Sciatic nerve (tissue), 2 donors: Measurements from ENCODE around the gene LILRA6. TPM values are rescaled to one million over a fixed set of nuclear protein-coding genes. Genes with fewer than 3 reads are reported as not detected.
"Not testable (repeated sequence)": the region's sequence is repeated elsewhere in the genome, so short reads cannot be mapped to it uniquely, and the experiment has no call there.

Source experiments
- ATAC-seq: fragments of 200-7000 bp; cut with Tn5 transposase; one replicate; pipeline ENCODE4 v1.9.1; 2020; ENCODE audit warnings: mild to moderate bottlenecking, moderate library complexity
- DNase-seq: peaks from one replicate; pipeline ENCODE4 v3.0.0-alpha.2; 2020; ENCODE audit warnings: low spot score
- intact Hi-C: fragments of 100-400 bp; cut with DNase I; formaldehyde crosslinking; loops from one replicate; pipeline ENCODE4 v1.14.2; 2022
- total RNA-seq: library from RNA; stranded (reverse); fragmentation: NEBNext Ultra II Directional; extraction: Animal tissue kit (Norgen Biotek cat#: 25700); gene quantifications from one replicate; pipeline ENCODE4 v1.2.1, GENCODE V29; 2021
- donor health status: DM: no; HTN: no; CAD: no.
- donor health status: DM: no; HTN: no; CAD: no.

LILRA6 gene
- total RNA-seq, 1 donor from 2014 or later = 11.4 TPM

DNA sequence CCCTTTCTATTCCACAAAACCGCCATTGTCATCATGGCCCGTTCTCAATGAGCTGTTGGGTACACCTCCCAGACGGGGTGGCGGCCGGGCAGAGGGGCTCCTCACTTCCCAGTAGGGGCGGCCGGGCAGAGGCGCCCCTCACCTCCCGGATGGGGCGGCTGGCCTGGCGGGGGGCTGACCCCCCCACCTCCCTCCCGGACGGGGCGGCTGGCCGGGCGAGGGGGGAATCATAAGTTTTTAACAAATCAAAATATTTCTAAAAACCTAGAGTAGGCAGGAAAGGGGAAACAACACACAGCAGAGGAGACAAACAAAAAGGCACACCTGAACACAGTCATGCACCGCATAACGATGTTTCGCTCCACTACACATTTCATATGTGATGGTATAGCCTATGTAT is 27.9 kb downstream of the LILRA6 start:
- ATAC-seq, DNase-seq, intact Hi-C loops: not testable (repeated sequence)

DNA sequence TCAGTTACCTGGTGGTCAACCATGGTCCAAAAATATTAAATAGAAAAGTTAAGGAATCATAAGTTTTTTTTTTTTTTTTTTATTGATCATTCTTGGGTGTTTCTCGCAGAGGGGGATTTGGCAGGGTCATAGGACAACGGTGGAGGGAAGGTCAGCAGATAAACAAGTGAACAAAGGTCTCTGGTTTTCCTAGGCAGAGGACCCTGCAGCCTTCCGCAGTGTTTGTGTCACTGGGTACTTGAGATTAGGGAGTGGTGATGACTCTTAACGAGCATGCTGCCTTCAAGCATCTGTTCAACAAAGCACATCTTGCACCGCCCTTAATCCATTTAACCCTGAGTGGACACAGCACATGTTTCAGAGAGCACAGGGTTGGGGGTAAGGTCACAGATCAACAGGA is 28.4 kb downstream of the LILRA6 start:
- DNase-seq, ATAC-seq, intact Hi-C loops: not testable (repeated sequence)

GRCh38 chr19:54211235-54211634 is 31.4 kb downstream of the LILRA6 start:
- intact Hi-C loops = no loop called here
- ATAC-seq (no peak), DNase-seq (no peak)

- DNase-seq (peak; percentile 92), ATAC-seq (peak; percentile 87)
- intact Hi-C loops = no loop called here
These were observed 32.6 kb downstream of the LILRA6 start for GRCh38 chr19:54209811-54210494.

DNA sequence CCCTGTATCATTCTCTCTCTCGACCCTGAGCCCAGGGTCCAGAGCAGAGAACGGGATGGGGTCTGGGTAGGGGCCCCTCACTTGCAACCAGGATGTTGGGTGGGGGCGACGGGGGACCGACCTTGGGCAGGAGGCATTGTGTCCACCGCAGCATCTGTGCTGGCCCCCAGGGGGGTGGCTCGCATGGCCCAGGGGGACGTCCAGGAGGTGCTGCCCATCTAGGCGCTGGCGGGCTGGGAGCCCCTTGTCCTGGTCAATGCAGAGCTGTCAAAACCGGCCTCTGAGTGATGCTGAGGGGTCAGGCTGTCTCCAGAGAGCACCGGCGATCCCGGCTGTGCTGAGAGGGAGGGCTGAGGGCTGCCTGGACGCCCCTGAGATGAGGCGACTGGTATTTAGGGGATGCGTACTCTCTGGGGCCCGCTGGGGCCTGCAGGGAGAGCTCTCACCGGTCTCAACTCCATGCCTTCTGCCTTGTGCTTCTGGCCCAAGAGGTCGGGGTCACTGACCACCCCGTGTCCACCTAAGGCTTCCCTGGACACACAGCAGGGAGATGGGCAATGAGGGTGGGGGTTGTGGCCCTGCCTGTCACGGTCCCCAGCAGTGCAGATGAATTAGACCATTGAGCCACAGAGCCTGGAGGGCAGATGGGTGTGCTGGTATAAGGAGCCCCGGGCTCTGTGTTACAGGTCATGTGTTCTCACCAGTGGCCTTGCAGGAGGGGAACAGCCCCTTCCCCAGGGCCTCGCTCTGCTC is 33.4 kb downstream of the LILRA6 start:
- ATAC-seq = peak; percentile 5
- DNase-seq = no peak
- intact Hi-C loops = no loop called here

GRCh38 chr19:54208784-54209057 is 33.9 kb downstream of the LILRA6 start:
- ATAC-seq (no peak), DNase-seq (no peak)
- intact Hi-C loops = no loop called here

DNA sequence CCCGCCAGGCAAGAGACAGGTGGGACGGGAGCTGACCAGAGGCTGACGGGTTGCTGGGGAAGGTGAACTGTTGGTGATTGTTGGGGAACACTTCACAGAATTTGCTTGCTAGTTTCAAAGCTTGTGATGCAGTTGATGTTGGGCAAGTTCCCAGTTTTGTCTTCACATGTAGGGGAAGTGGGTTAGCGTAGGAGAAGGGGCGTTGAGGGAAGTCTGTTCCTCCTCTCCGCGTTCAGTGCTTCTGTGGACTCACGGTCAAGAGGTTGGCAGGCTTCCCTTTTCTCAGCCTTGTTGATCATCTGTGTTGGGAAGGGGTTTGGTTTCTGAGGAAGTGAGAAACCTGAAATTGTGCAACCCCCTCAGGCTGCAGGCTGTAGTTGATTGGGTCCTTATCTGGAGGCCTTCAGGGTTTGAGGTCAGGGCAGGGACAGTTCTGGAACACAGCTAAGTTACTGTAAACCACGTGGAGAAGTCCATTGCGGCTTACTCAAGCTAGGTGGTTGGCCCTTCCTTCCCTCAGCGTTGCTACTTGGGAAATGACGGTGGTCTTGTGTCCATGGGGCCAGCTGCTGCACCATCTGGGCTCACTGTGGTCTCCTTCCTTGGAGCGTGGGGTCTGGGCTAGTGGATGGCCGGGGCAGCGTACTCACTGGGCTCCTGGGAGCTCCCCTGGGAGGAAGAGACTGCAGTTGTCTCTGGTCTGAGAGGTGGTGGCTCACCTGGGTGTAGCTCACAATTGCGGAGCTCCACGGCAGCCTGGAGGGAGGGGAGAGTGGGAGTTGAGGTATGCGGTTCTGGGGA is 34.4 kb downstream of the LILRA6 start:
- ATAC-seq = peak; percentile 73

GRCh38 chr19:54207676-54207982 is 35.0 kb downstream of the LILRA6 start:
- ATAC-seq = no peak
- intact Hi-C loops = no loop called here
- DNase-seq = no peak

More for the DNA sequence above, 34.4 kb downstream of the LILRA6 start:
- DNase-seq = peak; percentile 73
- intact Hi-C loops = no loop called here

DNA sequence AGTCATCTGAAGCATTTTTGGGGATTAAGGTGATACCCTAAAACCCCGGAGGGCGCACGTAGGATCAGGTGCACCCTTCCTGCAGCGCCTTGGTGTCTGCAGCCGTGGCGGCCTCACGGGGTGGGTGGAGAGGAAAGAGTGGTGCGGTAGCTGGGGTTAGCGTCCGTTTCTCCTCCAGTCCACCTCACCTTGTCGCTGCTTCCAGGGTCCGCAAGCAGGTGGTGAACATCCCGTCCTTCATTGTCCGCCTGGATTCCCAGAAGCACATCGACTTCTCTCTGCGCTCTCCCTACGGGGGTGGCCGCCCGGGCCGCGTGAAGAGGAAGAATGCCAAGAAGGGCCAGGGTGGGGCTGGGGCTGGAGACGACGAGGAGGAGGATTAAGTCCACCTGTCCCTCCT is 35.4 kb downstream of the LILRA6 start:
- DNase-seq = peak; percentile 58
- ATAC-seq, intact Hi-C loops: not testable (repeated sequence)

DNA sequence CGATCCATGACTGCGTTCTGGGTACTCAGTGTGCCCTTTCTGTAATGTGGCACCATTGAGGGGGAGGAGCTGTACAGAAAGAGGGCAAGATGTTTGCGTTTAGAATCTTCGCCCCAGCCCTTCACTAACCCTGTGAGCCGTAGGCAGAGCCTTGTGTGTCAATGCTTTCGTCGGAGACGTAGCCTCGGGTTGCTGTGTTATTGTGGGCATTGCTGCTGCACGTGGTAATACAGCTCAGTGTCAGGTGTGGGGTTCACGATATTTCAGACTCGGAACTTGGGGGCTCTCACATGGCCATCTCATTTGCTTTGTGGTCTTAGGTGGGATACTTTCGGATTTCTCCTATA is 35.8 kb downstream of the LILRA6 start:
- peak; percentile 45 for DNase-seq
- intact Hi-C loops = no loop called here
- no peak for ATAC-seq

GRCh38 chr19:54206030-54206830 is 36.4 kb downstream of the LILRA6 start:
- intact Hi-C loops = no loop called here
- DNase-seq = peak; percentile 60
- ATAC-seq = no peak

GRCh38 chr19:54204767-54205468 is 37.7 kb downstream of the LILRA6 start:
- DNase-seq (no peak), ATAC-seq (no peak)
- intact Hi-C loops = no loop called here

GRCh38 chr19:54203151-54203611 is 39.4 kb downstream of the LILRA6 start:
- intact Hi-C loops = no loop called here
- DNase-seq (no peak), ATAC-seq (no peak)

GRCh38 chr19:54201980-54202379 is 40.6 kb downstream of the LILRA6 start:
- no peak for DNase-seq
- ATAC-seq = no peak
- intact Hi-C loops = no loop called here

- intact Hi-C loops = no loop called here
- no peak for DNase-seq
These were observed 41.4 kb downstream of the LILRA6 start for GRCh38 chr19:54201172-54201701.

DNA sequence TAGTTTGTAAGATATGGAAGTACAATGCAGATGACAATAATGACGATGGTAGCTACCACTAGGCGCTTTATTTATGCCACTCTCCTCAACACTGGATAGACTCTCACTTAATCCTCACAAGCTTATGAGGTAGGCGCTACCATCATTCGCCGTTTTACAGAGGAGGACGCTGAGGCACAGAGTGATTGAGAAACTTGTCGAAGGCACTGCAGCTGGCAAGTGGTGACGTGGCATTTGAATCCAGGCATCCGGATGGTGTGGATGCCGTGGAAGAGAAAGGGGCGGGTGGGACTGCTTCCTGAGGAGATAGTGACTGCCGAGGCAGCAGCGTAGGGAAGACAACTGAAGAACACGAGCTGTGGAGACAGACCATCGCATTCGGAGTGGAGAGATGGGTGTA is 43.2 kb downstream of the LILRA6 start:
- DNase-seq (no peak), ATAC-seq (no peak)
- intact Hi-C loops = no loop called here

More at GRCh38 chr19:54201172-54201701, 41.4 kb downstream of the LILRA6 start:
- no peak for ATAC-seq

GRCh38 chr19:54197121-54197520 is 45.5 kb downstream of the LILRA6 start:
- intact Hi-C loops = no loop called here
- DNase-seq = no peak
- no peak for ATAC-seq

DNA sequence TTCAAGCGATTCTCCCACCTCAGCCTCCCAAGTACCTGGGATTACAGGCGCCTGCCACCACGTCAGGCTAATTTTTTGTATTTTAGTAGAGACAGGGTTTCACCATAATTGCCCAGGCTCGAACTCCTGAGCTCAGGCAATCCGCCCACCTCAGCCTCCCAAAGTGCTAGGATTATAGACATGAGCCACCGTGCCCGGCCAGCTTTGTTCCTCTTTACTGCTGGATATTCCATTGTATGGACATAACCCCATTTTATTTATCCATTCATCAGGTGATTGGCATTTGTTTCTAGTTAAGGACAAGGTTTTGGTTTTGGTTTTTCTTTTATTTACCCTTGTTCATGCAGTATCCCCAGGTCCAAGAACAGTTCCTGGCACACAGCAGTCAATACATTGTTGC is 46.1 kb downstream of the LILRA6 start:
- intact Hi-C loops = no loop called here
- ATAC-seq = no peak

More for the DNA sequence above, 46.1 kb downstream of the LILRA6 start:
- no peak for DNase-seq
